NCI-H146 treated with DMSO at 0.1 percent for 48 hours (cell line): ENCODE data around the gene ATP5PF.
A peak's percentile ranks its signal among the peaks of the same experiment; 100 is the strongest.
"Not testable (repeated sequence)": the region's sequence is repeated elsewhere in the genome, so short reads cannot be mapped to it uniquely, and the experiment has no call there.

ENCODE experiments used
- DNase-seq: peaks from one replicate; lab custom pipeline; 2025; ENCODE audit not compliant: unreplicated experiment; lab: John Stamatoyannopoulos, UW

ATP5PF gene, protein sequence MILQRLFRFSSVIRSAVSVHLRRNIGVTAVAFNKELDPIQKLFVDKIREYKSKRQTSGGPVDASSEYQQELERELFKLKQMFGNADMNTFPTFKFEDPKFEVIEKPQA

DNA sequence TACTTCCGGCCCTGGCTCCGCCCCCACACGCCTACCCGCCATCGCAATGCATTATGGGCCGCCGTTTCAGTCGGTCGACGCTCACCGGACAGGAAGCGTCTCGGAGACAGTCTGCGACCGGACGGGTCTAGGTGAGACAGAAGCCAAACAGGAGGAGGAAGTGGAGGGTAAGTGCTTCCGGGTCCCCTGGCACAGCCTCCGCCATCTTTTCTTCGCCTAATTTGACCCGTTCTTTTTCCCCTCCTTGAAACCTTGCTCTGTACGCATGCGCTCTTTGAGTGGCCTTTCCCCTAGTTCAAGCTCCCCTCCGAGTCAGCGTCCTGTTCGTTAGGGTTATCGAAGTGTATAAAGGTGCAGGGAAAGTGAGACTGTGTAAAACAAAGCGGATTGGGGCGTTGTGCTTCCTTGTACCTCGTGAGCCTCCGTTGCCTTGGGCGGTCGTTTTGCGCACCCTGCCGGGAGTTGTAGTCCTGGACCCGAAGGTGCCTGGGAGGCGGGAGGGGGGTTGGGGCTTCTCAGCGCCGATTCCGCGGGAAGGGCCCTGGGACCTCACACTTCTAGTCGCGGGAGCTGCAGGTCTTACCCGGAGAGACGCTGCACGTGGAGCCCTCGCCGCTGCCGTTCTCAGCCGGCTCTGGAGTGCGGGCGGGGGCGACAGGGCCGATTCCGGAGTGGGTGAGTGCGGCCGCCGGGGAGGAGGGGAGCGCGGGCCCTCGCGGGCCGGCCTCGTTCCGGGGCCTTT, at the start of gene ATP5PF, which contains the start of gene GABPA:
Gene ATP5PF, minus strand, starts transcription at position 1 of the 742 bp plus-strand sequence. CDS start 5,110 bp downstream, outside the sequence.
Gene GABPA, plus strand, starts transcription at position 69 of the 742 bp plus-strand sequence. CDS start 6,627 bp downstream, outside the sequence.
- DNase-seq: peak; percentile 90

DNA sequence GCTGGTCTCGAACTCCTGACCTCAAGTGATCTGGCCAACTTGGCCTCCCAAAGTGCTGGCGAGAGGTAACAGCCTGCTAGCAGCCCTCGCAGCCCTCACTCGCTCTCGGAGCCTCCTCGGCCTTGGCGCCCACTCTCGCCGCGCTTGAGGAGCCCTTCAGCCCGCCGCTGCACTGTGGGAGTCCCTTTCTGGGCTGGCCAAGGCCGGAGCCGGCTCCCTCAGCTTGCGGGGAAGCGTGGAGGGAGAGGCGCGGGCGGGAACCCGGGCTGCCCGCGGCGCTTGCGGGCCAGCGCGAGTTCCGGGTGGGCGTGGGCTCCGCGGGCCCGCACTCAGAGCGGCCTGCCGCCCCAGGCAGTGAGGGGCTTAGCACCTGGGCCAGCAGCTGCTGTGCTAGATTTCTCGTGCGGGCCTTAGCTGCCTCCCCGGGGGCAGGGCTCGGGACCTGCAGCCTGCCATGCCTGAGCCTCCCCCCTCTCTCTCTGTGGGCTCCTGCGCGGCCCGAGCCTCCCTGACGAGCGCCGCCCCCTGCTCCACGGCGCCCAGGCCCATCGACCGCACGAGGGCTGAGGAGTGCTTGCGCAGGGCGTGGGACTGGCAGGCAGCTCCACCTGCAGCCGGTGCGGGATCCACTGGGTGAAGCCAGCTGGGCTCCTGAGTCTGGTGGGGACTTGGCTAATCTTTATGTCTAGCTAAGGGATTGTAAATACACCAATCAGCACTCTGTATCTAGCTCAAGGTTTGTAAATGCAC, 43.6 kb upstream of the ATP5PF start:
- DNase-seq: not testable (repeated sequence)

DNA sequence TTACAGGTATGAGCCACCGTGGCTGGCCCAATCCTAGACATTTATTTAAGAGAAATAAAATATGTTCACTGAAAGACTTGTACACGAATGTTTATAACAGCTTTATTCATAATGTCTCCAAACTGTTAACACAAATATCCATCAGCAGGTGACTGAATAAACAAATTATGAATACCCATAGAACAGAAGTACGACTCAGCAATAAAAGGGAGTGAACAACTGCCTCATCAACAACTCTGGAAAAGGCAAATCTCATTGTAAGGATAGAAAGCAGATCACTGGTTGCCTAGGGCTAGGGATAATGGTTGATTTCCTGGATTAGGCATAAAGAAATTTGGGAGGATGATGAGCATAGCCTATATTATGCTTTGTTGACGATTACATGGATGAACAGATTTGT, 41.7 kb upstream of the ATP5PF start:
- DNase-seq: no peak

DNA sequence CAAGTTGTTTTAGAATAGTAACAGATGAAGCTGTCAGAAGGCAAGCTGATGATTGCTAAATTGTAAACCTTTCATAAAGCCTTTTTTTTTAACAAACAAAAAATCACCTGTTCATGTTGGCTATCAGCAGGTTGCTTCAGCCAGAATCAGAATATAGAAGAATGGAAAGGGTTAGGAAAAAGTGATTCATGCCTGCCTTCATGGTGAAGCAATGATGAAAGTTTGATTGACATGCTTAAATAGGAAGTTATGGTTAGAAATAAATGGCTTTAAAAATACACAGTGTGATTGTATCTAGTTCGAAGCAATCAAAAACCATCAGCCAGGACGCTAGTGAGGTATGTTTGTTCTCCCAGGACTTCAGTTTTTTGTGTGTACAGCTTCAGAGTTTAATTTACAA, 38.0 kb upstream of the ATP5PF start:
- DNase-seq: no peak

DNA sequence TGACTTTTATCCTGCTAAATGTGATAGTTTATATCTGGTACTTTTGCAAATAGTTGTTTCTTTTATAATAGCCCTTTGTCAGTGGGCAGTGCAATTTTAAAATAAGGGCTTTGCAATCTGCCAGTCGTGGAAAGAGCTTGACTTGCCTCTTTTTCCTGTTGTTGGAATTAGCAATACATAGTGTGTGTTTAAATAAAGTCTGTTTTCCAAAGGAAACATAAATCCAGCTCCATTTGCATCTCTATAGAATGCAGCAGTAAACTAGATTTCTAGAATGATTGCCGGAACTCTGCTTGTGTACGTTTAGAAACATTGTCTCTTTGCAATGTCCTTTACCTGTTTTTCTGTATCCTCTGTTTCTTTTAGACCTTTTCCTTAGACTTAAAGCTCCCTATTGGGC, 33.2 kb upstream of the ATP5PF start:
- DNase-seq: no peak

DNA sequence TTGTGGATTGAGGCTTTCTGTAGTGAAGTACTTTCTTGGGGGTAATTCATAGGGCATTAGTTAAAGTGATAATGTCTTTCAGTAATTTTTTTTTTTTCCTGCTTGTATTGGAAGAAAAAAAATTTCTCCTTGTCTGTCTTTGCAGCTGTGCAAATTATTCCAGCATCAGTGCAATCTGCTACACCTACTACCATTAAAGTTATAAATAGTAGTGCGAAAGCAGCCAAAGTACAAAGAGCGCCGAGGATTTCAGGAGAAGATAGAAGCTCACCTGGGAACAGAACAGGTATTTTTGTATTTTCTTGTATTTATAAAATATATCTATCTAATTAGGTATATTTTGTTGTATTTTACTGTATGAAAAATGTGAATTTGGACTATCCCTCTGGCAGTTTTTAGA, 29.4 kb upstream of the ATP5PF start:
- no peak for DNase-seq

DNA sequence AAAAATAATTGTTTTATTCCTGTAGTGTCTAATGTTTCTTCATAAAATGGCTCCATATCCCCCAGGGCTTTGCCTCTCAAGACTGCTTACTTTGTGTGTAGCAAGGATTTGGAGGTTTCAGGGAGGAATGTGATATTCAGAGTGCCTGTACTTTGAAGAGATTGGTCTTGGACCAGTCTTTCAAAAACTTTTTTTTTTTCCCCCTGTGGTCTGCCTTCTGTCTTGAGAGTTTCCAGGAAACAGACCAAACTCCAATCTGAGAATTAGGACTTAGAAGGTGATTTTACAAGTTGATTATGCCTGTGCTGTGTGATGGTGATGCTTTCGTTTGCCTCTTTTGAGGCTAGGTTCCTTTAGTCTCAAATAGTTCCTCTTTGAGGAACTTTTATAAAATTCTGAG, 26.0 kb upstream of the ATP5PF start:
- DNase-seq: no peak

DNA sequence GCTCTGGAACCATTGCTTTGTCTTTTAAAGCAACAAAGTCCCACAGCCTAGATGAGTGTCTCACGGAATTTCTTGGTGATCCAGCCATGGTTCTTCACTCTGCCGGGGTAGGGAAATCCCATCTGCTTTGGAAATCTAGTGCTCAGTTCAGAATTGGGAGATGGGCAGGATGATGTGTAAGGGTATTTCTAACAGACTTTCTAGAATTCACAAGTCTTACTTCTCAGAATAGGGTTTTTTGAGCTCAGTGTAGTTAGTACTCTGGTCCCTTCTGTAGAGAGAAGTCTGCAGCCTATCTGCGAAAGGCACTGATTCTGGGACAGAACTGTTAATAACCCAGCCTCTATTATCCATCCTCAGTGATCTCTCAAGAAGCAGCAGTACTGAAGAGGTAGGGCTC, 25.4 kb upstream of the ATP5PF start:
- DNase-seq: no peak

DNA sequence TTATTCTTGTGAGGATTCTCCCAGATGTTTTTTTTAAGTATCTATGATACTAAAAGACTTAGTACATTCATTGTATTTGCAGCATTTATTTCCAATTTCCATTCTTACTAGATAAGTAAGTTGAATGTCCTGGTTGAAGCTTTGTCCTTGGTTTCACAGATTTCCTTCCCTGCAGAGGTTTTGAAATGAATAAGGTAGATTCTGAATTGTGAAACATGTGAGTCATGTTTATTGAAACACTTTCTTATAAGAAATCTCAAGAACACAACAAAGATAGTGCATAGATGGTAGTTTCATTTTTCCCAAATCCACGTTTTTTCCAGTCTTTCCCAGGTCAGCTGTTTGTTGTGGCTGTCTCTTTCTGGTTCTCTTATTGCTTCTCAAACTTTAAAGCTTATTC, 24.9 kb upstream of the ATP5PF start:
- no peak for DNase-seq

DNA sequence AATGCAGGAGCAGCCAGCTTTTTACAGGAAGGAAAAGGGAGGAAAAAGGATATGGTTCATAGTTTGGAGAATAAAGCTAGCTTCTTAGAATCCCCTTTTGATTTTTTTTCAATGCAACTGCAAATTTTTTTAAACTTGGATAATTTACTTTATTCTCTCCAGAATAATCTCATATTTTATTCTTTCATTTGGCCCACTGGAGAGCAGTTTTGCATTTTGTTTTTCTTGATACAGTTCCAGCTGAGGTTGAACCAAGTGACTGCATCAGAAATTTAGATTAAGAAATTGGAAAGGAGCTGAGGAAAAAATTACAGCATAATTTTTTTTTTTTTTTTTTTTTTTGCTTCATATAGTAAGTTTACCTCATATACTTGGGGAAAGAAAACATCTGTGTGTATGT, 22.8 kb upstream of the ATP5PF start:
- DNase-seq: no peak

DNA sequence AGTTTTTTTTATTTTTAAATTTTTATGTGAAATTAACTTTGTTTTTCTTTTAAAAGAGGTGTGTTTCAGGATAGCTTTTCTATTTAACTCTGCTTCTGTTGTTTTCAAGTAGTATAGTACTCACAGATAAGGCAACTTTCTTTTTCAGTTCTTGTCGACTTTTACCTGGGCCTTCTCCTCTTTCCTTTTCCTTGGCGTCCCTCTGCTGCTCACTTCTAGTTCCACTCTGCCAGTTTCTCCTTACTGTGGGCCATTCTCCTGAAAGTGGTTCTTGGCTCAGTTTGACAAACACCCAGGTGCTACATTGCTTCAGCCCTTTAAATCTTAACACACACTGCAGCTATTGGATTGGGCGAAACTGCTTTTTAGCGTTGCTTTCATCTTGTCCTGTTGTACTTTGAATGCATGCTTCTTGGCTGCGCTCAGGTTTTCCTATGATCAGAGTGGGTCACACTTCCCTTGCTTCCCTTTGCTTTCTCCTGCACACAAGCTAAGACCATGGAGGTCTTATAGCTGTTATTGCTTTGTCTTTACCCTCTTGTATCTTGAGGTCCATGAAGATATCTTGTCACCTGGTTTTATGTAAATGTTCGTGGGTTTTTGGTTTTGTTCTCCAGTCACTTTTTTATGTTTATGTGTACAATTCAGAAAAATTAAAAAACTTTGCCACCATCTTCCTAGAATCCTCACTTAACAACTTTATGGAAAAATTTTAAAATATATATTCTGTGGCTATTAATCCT, 21.7 kb upstream of the ATP5PF start:
- no peak for DNase-seq

DNA sequence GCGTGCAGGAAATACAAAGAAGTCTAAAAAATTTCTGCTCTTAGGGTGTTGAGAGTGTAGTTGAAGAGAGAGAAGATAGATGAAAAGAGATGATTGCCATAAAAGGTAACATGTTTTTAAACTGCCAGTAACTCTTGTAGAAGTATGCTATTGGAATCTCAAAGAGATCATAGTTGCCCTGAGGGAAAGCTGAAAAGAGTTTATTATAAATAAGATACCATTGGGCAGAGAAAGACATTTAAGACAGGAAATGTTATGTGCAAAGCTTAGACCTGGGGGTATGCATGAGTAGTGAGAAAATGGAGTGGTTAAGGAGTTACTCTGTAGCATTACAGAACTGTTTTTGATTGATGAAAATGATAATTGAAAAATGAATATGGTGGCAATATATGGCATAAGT, 17.7 kb upstream of the ATP5PF start:
- no peak for DNase-seq

DNA sequence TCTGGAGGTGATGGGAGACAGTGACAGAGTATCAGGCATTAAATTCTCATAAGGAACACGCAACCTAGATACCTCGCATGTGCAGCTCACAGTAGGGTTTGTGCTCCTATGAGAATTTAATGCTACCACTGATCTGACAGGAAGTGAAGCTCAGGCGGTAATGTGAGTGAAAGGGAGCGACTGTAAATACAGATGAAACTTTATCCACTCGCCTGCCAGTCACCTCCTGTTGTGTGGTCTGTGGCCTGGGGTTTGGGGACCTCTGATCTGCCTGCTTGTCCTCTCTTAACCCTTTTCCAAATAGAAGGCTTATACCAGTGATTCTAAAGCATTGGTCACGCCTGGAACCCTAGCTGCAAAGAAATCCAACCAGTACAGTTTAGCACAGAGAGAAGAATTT, 15.4 kb upstream of the ATP5PF start:
- DNase-seq: no peak

DNA sequence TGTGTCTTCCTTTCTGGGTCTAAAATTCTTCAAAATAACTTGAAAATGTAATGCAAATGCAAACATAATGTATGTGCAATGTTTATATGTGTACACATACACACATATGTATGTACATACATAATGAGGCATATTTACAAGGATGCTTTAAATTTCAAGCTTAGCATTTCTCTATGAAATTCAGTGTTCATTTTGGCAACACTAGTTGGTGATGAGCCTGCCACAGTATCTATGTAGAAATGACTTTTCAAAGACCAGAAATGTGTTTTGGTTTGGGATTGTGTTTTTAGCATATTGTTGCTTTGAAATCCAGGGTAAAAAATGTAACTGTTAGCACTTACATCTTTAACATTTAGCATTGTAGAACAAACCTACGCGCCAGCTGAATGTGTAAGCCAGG, 10.2 kb upstream of the ATP5PF start:
- DNase-seq: no peak

DNA sequence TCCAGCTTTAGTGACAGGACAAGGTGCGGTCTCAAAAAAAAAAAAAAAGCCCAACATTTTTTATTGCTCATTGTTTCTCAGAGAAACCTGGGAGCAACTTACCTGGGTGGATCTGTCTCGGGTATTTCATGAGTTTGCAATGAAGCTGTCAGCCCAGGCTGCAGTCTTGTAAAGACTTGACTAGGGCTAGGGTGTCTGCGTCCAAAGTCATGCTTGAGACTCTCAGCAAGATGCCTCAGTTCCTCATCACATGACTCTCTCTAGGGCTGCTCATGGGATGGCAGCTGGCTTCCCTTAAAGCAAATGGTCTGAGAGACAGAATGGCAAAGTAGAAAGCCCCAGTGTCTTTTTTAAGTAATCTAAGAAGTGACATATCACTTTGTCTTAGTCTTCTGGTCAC, 8.2 kb upstream of the ATP5PF start:
- no peak for DNase-seq

DNA sequence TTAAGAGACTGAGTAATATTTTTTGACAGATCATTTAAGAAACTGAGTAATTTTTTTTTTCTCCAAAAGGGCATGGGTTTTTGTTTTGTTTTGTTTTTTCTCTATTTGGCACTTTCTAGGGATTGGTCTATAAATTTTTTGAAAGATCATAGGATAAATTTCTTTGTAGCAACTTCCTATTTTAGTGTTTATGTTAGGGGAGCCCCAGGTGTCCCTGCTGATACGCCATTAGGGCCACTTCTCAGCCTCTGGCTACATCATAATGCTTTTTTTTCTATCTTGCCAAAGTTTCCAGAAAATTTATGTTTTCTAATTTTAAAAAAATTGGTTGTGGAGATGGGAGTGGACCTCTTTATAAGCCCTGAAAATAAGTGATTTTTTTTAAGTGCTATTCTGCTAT, 2.7 kb upstream of the ATP5PF start:
- no peak for DNase-seq

DNA sequence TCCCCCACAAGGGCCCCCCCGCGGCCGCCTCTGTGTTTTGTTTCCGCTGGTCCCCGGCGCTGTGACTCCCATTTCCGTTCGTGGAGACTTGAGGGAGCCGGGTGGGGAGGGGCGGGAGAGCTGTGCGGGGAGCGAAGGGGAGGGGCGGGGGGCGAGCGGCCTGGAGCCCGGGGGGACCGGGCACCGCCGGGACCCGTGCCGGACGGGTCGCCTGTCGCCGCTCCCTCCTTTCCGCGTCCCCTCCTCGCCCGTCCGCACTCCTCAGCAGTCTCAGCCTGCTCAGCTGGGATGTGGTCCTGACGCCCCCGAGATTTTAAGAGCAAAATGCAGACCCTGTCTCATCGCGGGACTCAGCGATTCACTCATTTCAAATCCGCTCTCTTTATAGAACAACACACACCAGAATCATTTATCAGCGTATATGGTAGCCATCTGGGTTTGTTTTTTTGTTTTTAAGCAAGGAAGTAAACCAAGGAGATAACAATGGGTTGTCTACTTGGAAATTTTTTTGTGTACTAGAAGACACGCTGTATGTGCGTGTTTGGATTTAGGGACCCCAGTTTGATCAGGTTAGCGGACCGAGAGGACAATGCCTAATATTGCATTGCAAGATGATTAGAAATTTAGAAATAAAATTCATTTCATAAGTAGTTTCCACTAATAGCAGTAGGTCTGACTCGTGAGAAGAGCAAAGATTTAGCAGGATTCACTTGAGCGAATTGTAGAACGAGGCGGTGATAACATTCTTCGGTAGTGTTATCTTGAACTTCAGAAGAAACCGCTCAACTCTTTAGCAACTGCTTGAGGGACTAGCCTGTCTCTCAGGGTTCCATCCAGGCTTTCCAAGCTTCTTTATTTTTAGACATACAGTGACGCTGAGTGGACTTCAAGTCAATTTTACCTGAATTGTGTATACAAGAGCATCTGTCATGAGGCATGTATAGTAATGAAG, 1.2 kb upstream of the ATP5PF start:
- DNase-seq: no peak

DNA sequence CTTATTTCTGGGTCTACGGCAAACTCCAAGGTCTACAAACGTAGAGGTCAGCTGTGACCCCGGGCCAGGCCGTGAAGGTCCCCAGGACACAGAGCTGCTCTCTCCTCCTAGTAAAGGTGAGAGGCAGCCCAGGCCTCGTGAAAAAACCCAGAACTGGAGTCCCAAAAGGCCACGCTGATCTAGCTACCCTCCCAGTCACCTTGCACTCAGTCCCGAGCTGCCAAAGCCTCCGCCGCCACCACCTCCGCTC, 125 bp downstream of the ATP5PF start:
- no peak for DNase-seq

DNA sequence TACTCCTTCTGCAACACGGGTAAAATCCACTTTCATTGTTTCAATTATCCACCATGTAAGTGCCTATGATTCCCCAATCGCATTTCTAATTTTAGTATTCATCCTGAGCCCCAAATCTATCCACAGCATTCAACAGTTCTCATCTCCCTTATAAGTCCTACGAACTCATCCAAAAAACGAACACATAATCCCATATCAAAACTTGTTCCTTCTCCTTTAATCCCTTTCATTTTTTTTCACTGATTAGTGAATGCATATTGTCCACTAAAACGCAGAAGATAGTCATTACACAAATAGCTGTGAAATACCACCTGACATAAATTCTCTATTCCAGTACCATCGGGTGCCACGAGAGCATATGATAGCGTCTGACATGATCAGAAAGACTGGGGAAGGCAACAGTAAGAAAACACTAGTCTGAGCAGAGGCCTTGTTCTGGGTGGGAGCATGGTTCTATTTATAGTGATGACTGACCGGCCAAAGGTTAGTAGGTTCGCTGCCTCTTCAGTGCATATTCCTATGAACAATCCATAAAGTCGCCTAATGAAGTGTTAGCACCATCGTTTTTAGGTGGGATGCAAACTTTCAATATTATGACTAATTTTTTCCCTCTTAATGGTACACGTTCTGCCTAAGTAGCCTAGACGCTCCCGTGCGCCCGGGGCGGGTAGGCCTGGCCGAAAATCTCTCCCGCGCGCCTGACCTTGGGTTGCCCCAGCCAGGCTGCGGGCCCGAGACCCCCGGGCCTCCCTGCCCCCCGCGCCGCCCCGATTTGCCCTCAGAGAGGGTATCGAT, 648 bp downstream of the ATP5PF start:
- no peak for DNase-seq
